IMR-90 (cell line): ENCODE results near the gene RNF128. TPM values are rescaled to one million over a fixed set of nuclear protein-coding genes. Genes with fewer than 3 reads are reported as not detected.

Experiments
- ATAC-seq: fragments of 200-7000 bp; cut with Tn5 transposase; 2 replicates; pipeline ENCODE4 v1.9.1; 2020; ENCODE audit warnings: low read depth, mild to moderate bottlenecking, moderate library complexity
- BruUV-seq: library from RNA; stranded (reverse); fragments of 400-500 nt; replicated peaks from 2 replicates; lab custom pipeline; 2021; lab: Mats Ljungman, UMichigan
- CTCF ChIA-PET: fragments of 300-600 bp; formaldehyde crosslinking; extraction: SDS; loops from one replicate; lab custom pipeline; 2021; ENCODE audit warnings: antibody characterized with exemption; lab: Yijun Ruan, JAX
- POLR2A ChIA-PET: fragments of 300-600 bp; sonication (Branson Sonifier 250); formaldehyde crosslinking; loops from one replicate; lab custom pipeline; 2022; ENCODE audit warnings: antibody characterized with exemption; ENCODE audit not compliant: unreplicated experiment; lab: Charles Lee
- DNase-seq: peaks from one replicate; pipeline ENCODE4 v3.0.0; 2013
- H2AFZ ChIP-seq: replicated peaks from 2 replicates; pipeline ENCODE3; 2013; ENCODE audit warnings: low read length, mild to moderate bottlenecking; ENCODE audit not compliant: poor library complexity
- H2AK5ac ChIP-seq: 2 replicates; pipeline ENCODE4 v1.6.1; 2013; ENCODE audit warnings: low read depth, low read length, inconsistent platforms
- H2AK9ac ChIP-seq: replicated peaks from 2 replicates; pipeline ENCODE3; 2013; ENCODE audit warnings: mild to moderate bottlenecking, low read depth, low read length, moderate library complexity; ENCODE audit not compliant: poor library complexity
- H2BK120ac ChIP-seq: 2 replicates; pipeline ENCODE4 v1.6.1; 2013; ENCODE audit warnings: low read depth, low read length, inconsistent platforms
- H2BK15ac ChIP-seq: 3 replicates; pipeline ENCODE4 v1.6.1; 2013; ENCODE audit warnings: low read depth, low read length, inconsistent platforms
- H2BK20ac ChIP-seq: 2 replicates; pipeline ENCODE4 v1.6.1; 2013; ENCODE audit warnings: low read depth, mild to moderate bottlenecking, inconsistent platforms, low read length, moderate library complexity
- H2BK5ac ChIP-seq: 2 replicates; pipeline ENCODE4 v1.6.1; 2013; ENCODE audit warnings: mild to moderate bottlenecking, low read depth, low read length, inconsistent platforms; ENCODE audit not compliant: poor library complexity, severe bottlenecking
- H3K14ac ChIP-seq: replicated peaks from 2 replicates; pipeline ENCODE4 v1.6.1; 2013; ENCODE audit warnings: low read depth, low read length, inconsistent platforms
- H3K18ac ChIP-seq: 2 replicates; pipeline ENCODE4 v1.6.1; 2013; ENCODE audit warnings: low read depth, low read length, control low read depth
- H3K23ac ChIP-seq: 2 replicates; pipeline ENCODE4 v1.6.1; 2013; ENCODE audit warnings: low read depth, low read length, inconsistent platforms
- H3K27ac ChIP-seq: 2 replicates; pipeline ENCODE4 v1.5.1; 2013; ENCODE audit warnings: mild to moderate bottlenecking, control low read depth, low read length; ENCODE audit not compliant: insufficient read depth
- H3K27me3 ChIP-seq: 2 replicates; pipeline ENCODE4 v1.6.1; 2013; ENCODE audit warnings: low read length; ENCODE audit not compliant: control insufficient read depth, insufficient read depth
- H3K36me3 ChIP-seq: 2 replicates; pipeline ENCODE4 v1.6.1; 2013; ENCODE audit warnings: low read length, mixed read lengths; ENCODE audit not compliant: control insufficient read depth, insufficient read depth
- H3K4ac ChIP-seq: 2 replicates; pipeline ENCODE4 v1.6.1; 2013; ENCODE audit warnings: low read depth, low read length, inconsistent platforms
- H3K4me1 ChIP-seq: 2 replicates; pipeline ENCODE4 v1.6.1; 2013; ENCODE audit warnings: low read length, mixed read lengths; ENCODE audit not compliant: control insufficient read depth, insufficient read depth
- H3K4me2 ChIP-seq: 2 replicates; pipeline ENCODE4 v1.6.1; 2013; ENCODE audit warnings: low read depth, mild to moderate bottlenecking, control low read depth, low read length, moderate library complexity
- H3K4me3 ChIP-seq: 2 replicates; pipeline ENCODE4 v1.5.1; 2013; ENCODE audit warnings: low read depth, mild to moderate bottlenecking, control low read depth, low read length, moderate library complexity; ENCODE audit not compliant: insufficient read depth
- H3K56ac ChIP-seq: 2 replicates; pipeline ENCODE4 v1.6.1; 2013; ENCODE audit warnings: low read length, inconsistent platforms; ENCODE audit not compliant: insufficient read depth; ENCODE audit errors: extremely low read depth
- H3K79me1 ChIP-seq, 2 experiments: 2 replicates each; pipeline ENCODE4 v1.6.1; 2013; ENCODE audit warnings: low read length in 2 of 2, inconsistent platforms in 1 of 2, low read depth in 1 of 2
- H3K9ac ChIP-seq: 2 replicates; pipeline ENCODE4 v1.6.1; 2013; ENCODE audit warnings: low read depth, low read length, control low read depth
- H3K9me1 ChIP-seq: 2 replicates; pipeline ENCODE4 v1.6.1; 2013; ENCODE audit warnings: low read length, inconsistent platforms; ENCODE audit not compliant: insufficient read depth
- H3K9me3 ChIP-seq: 2 replicates; pipeline ENCODE4 v1.6.1; 2013; ENCODE audit warnings: low read length; ENCODE audit not compliant: control insufficient read depth, insufficient read depth
- H4K20me1 ChIP-seq: 2 replicates; pipeline ENCODE4 v1.6.1; 2013; ENCODE audit warnings: low read length, inconsistent platforms; ENCODE audit not compliant: insufficient read depth
- H4K5ac ChIP-seq: 2 replicates; pipeline ENCODE4 v1.6.1; 2013; ENCODE audit warnings: mild to moderate bottlenecking, low read depth, low read length, control low read depth
- H4K8ac ChIP-seq, 2 experiments: 2 replicates each; pipeline ENCODE4 v1.6.1; 2013; ENCODE audit warnings: low read depth in 2 of 2, low read length in 2 of 2, control low read depth in 1 of 2, inconsistent platforms in 1 of 2
- H4K91ac ChIP-seq: 2 replicates; pipeline ENCODE4 v1.6.1; 2013; ENCODE audit warnings: low read depth, low read length, inconsistent platforms; ENCODE audit not compliant: insufficient read depth
- RFX5 ChIP-seq: IDR thresholded peaks from 2 replicates; pipeline ENCODE4 v1.8.0; 2012; ENCODE audit warnings: low read depth, mild to moderate bottlenecking, low read length, moderate library complexity
- USF2 ChIP-seq: fragments of 150-350 bp; IDR thresholded peaks from 2 replicates; pipeline ENCODE4 v1.6.1; 2017; ENCODE audit warnings: mild to moderate bottlenecking, antibody characterized with exemption, low read length, low read depth
- WGBS, 2 experiments: methylation state at CpG; one replicate each; pipeline versions ENCODE4 v1.1.5 to v1.1.7; 2013; ENCODE audit warnings: missing lambda C conversion rate in 2 of 2; ENCODE audit not compliant: insufficient read length in 1 of 2; ENCODE audit errors: extremely low coverage in 2 of 2; 5-methylcytosine and 5-hydroxymethylcytosine counted together
- dilution Hi-C: fragments of 300-500 bp; cut with HindIII; formaldehyde crosslinking; loops from one replicate; pipeline ENCODE4 v1.14.3; 2018; ENCODE audit warnings: low sequenced_read_pairs; ENCODE audit not compliant: unreplicated experiment
- in situ Hi-C: fragments of 300-500 bp; cut with MboI; formaldehyde crosslinking; loops from 3 replicates; pipeline ENCODE4 v1.14.3; 2019; ENCODE audit warnings: low sequenced_read_pairs, inconsistent platforms, mixed read lengths
- intact Hi-C: fragments of 100-400 bp; cut with micrococcal nuclease; formaldehyde crosslinking; loops from 2 replicates; pipeline ENCODE4 v1.10.0; 2022
- polyA plus RNA-seq, 3 experiments: library from polyadenylated mRNA; depleted of rRNA; stranded (reverse); fragments of >200 nt; gene quantifications; 2 replicates each; pipeline ENCODE4 v1.2.3, GENCODE V29; 2012; ENCODE audit warnings: low replicate concordance in 1 of 3
- total RNA-seq: library from RNA; depleted of rRNA; stranded (reverse); fragments of >200 nt; gene quantifications from 2 replicates; pipeline ENCODE4 v1.2.3, GENCODE V29; 2012

The RNF128 gene
- total and polyA plus RNA-seq, 2 of the 4 experiments (the other 2 are of a cell fraction) = 3.0 to 4.8 TPM

- H3K18ac ChIP-seq = no peak overlapping the region
- no peak overlapping the region for H2BK5ac ChIP-seq
- H3K9ac ChIP-seq = no peak overlapping the region
- H3K27ac ChIP-seq = no peak overlapping the region
- H3K79me1 ChIP-seq = no peaks in the 10 kb centered on the region
- no peak overlapping the region for H3K4me2 ChIP-seq
- no peak overlapping the region for H2AFZ ChIP-seq
- no peak for DNase-seq
- no peaks in the 10 kb centered on the region for H3K36me3 ChIP-seq
- dilution Hi-C loops = no loop called here
- ATAC-seq = no peak
- H2AK5ac ChIP-seq = no peak overlapping the region
- H2BK120ac ChIP-seq = no peak overlapping the region
- POLR2A ChIA-PET = no interaction called here
- no peak overlapping the region for H4K8ac ChIP-seq
- H3K14ac ChIP-seq = no peak overlapping the region
- no peak overlapping the region for H3K4ac ChIP-seq
- no peaks in the 10 kb centered on the region for H3K9me3 ChIP-seq
- no peak overlapping the region for H2AK9ac ChIP-seq
- no peaks in the 10 kb centered on the region for H3K4me1 ChIP-seq
- H2BK20ac ChIP-seq = no peak overlapping the region
- H3K4me3 ChIP-seq = no peak overlapping the region
- intact Hi-C loops = no loop called here
- TF ChIP-seq RFX5 (no peak), USF2 (no peak)
- no peaks in the 10 kb centered on the region for H4K20me1 ChIP-seq
- WGBS, 2 experiments = no CpG with 5 or more reads among the region's 2 CpGs
- H3K27me3 ChIP-seq = no peaks in the 10 kb centered on the region
- H3K23ac ChIP-seq = no peak overlapping the region
- H4K5ac ChIP-seq = no peak overlapping the region
- H3K9me1 ChIP-seq = no peaks in the 10 kb centered on the region
- CTCF ChIA-PET = no interaction called here
- in situ Hi-C loops = loop anchor here (25.0 kb wide), 1 partner anchor 288 kb away; no protein-coding TSS in a partner anchor
- no peak overlapping the region for H2BK15ac ChIP-seq
- BruUV-seq = no TSS peak
- no peak overlapping the region for H4K91ac ChIP-seq
- H3K56ac ChIP-seq = no peak overlapping the region
These were observed 48.5 kb downstream of the RNF128 start for GRCh38 chrX:106774981-106775380.
